ENCODE data around the gene POLR2F. TPM values are rescaled to one million over a fixed set of nuclear protein-coding genes. Genes with fewer than 3 reads are reported as not detected.

The POLR2F gene
- total and polyA plus RNA-seq, 11 donors: 60.7 to 218 (median 78.2) TPM

- H3K27ac ChIP-seq: no peak overlapping the region
- H3K27me3 ChIP-seq: no peaks in the 10 kb centered on the region
- ATAC-seq (no peak), DNase-seq (no peak)
- H3K9me3 ChIP-seq: no peaks in the 10 kb centered on the region
- H3K4me3 ChIP-seq: no peak overlapping the region
- no peaks in the 10 kb centered on the region for H3K36me3 ChIP-seq
- WGBS, 4 donors: 89 to 93% (median 91%) methylated on average over 6 of the region's 6 CpGs
- TF ChIP-seq CTCF (IDR thresholded peaks at IDR 0.05) (no peak), POLR2A (IDR thresholded peaks at IDR 0.05) (no peak)
- no peaks in the 10 kb centered on the region for H3K4me1 ChIP-seq
- intact Hi-C loops (cut with DNase I): no loop called here
Observed at GRCh38 chr22:38005943-38006342, 52.4 kb downstream of the POLR2F start.

GRCh38 chr22:38006906-38007305, 53.4 kb downstream of the POLR2F start:
- WGBS, 4 donors: 91 to 96% (median 94%) methylated on average over 3 of the region's 3 CpGs
- no peaks in the 10 kb centered on the region for H3K27me3 ChIP-seq
- intact Hi-C loops (cut with DNase I): no loop called here
- H3K27ac ChIP-seq: no peak overlapping the region
- no peak overlapping the region for H3K4me3 ChIP-seq
- ATAC-seq (no peak), DNase-seq (no peak)
- H3K4me1 ChIP-seq: no peaks in the 10 kb centered on the region
- no peaks in the 10 kb centered on the region for H3K9me3 ChIP-seq
- TF ChIP-seq POLR2A (IDR thresholded peaks at IDR 0.05) (no peak), CTCF (IDR thresholded peaks at IDR 0.05) (no peak)
- no peaks in the 10 kb centered on the region for H3K36me3 ChIP-seq

- no peaks in the 10 kb centered on the region for H3K27me3 ChIP-seq
- intact Hi-C loops (cut with DNase I): no loop called here
- H3K36me3 ChIP-seq: no peaks in the 10 kb centered on the region
- DNase-seq (no peak), ATAC-seq (no peak)
- H3K4me3 ChIP-seq: no peak overlapping the region
- WGBS, 4 donors: 90 to 93% (median 92%) methylated on average over 11 to 13 of the region's 13 CpGs
- H3K27ac ChIP-seq: no peak overlapping the region
- H3K9me3 ChIP-seq: no peaks in the 10 kb centered on the region
- peaks cover 0 to under 1% (median 0%) of the 10 kb centered on the region in 12 donors for H3K4me1 ChIP-seq
- no peak for TF ChIP-seq POLR2A (IDR thresholded peaks at IDR 0.05)
- no peak for TF ChIP-seq CTCF (IDR thresholded peaks at IDR 0.05)
Observed at GRCh38 chr22:38007330-38007902, 53.9 kb downstream of the POLR2F start.

GRCh38 chr22:38009000-38009806, 55.7 kb downstream of the POLR2F start:
- ATAC-seq (no peak), DNase-seq (no peak)
- Histone ChIP-seq H3K4me3 (no peak overlapping the region), H3K27ac (no peak overlapping the region), H3K9me3 (peaks cover 0 to 7% (median 0%) of the 10 kb centered on the region in 12 donors), H3K4me1 (peaks cover 0 to 6% (median 0%) of the 10 kb centered on the region in 12 donors), H3K27me3 (no peaks in the 10 kb centered on the region), H3K36me3 (no peaks in the 10 kb centered on the region)
- 80 to 85% (median 81%) methylated on average over 14 of the region's 14 CpGs for whole genome bisulfite sequencing, 4 donors
- intact Hi-C loops (cut with DNase I): no loop called here
- TF ChIP-seq CTCF (IDR thresholded peaks at IDR 0.05) (no peak), POLR2A (IDR thresholded peaks at IDR 0.05) (no peak)
